SK-N-SH treated with all-trans-retinoic acid at 6 μM for 48 hours (cell line): ENCODE measurements around the gene DYTN.

Source experiments
- ATAC-seq: fragments of 200-7000 bp; cut with Tn5 transposase; 3 replicates; pipeline ENCODE4 v1.9.1; 2020; ENCODE audit warnings: mild to moderate bottlenecking, moderate library complexity
- ARNTL ChIP-seq: fragments of 450-650 bp; formaldehyde crosslinking; IDR thresholded peaks from 2 replicates; pipeline ENCODE4 v1.5.0; 2020; ENCODE audit warnings: low read depth, mild to moderate bottlenecking, moderate library complexity, borderline replicate concordance
- BACH2 ChIP-seq: fragments of 250-450 bp; sonication (Bioruptor Pico); IDR thresholded peaks from 2 replicates; pipeline ENCODE4 v1.9.0; 2021; ENCODE audit warnings: mild to moderate bottlenecking, borderline replicate concordance
- CSDC2 ChIP-seq: fragments of 250-450 bp; sonication (Bioruptor Pico); IDR thresholded peaks from 2 replicates; pipeline ENCODE4 v1.5.0; 2020; ENCODE audit warnings: mild to moderate bottlenecking, moderate library complexity
- ESRRG ChIP-seq: fragments of 250-450 bp; sonication (Bioruptor Pico); IDR thresholded peaks from 2 replicates; pipeline ENCODE4 v1.6.1; 2021; ENCODE audit warnings: mild to moderate bottlenecking
- ISL1 ChIP-seq: fragments of 250-450 bp; sonication (Bioruptor Pico); IDR thresholded peaks from 2 replicates; pipeline ENCODE4 v2.1.2; 2022; ENCODE audit warnings: mild to moderate bottlenecking, moderate library complexity
- OSR1 ChIP-seq: fragments of 250-450 bp; sonication (Bioruptor Pico); IDR thresholded peaks from 2 replicates; pipeline ENCODE4 v1.8.0; 2022; ENCODE audit warnings: moderate library complexity, mild to moderate bottlenecking, inconsistent platforms
- PPARA ChIP-seq: fragments of 250-450 bp; sonication (Bioruptor Pico); IDR thresholded peaks from 2 replicates; pipeline ENCODE4 v1.5.0; 2020; ENCODE audit warnings: mild to moderate bottlenecking, borderline replicate concordance
- RARB ChIP-seq: fragments of 250-450 bp; sonication (Bioruptor Pico); IDR thresholded peaks from 2 replicates; pipeline ENCODE4 v1.8.0; 2021; ENCODE audit warnings: mild to moderate bottlenecking, moderate library complexity
- SNAI2 ChIP-seq: fragments of 250-450 bp; sonication (Bioruptor Pico); IDR thresholded peaks from 2 replicates; pipeline ENCODE4 v1.5.0; 2020; ENCODE audit warnings: mild to moderate bottlenecking, moderate library complexity
- TCF4 ChIP-seq: fragments of 250-450 bp; sonication (Bioruptor Pico); IDR thresholded peaks from 2 replicates; pipeline ENCODE4 v1.8.0; 2021; ENCODE audit warnings: mild to moderate bottlenecking, moderate library complexity, borderline replicate concordance
- TOX ChIP-seq: fragments of 250-450 bp; sonication (Bioruptor Pico); IDR thresholded peaks from 2 replicates; pipeline ENCODE4 v1.8.0; 2021; ENCODE audit warnings: mild to moderate bottlenecking, moderate library complexity, borderline replicate concordance
- ZFP3 ChIP-seq: fragments of 250-450 bp; sonication (Bioruptor Pico); IDR thresholded peaks from 2 replicates; pipeline ENCODE4 v1.5.0; 2020; ENCODE audit warnings: mild to moderate bottlenecking, moderate library complexity
- ZFP30 ChIP-seq: fragments of 450-650 bp; formaldehyde crosslinking; IDR thresholded peaks from 2 replicates; pipeline ENCODE4 v1.5.0; 2022; ENCODE audit warnings: mild to moderate bottlenecking, moderate library complexity
- ZNF565 ChIP-seq: fragments of 450-650 bp; formaldehyde crosslinking; conservative IDR thresholded peaks from 2 replicates; pipeline ENCODE4 v1.5.0; 2020; ENCODE audit warnings: low read depth, mild to moderate bottlenecking, moderate library complexity
- ZNF8 ChIP-seq: fragments of 450-650 bp; formaldehyde crosslinking; IDR thresholded peaks from 2 replicates; pipeline ENCODE4 v1.5.0; 2020; ENCODE audit warnings: mild to moderate bottlenecking, moderate library complexity
- TF ChIP-seq, protein P1 (sequence below): fragments of 250-450 bp; sonication (Bioruptor Pico); IDR thresholded peaks from 2 replicates; pipeline ENCODE4 v1.5.0; 2020; ENCODE audit warnings: mild to moderate bottlenecking, moderate library complexity
- TF ChIP-seq, protein P2 (sequence below): fragments of 250-450 bp; sonication (Bioruptor Pico); IDR thresholded peaks from 2 replicates; pipeline ENCODE4 v1.8.0; 2021; ENCODE audit warnings: low read depth, mild to moderate bottlenecking, moderate library complexity, borderline replicate concordance
- TF ChIP-seq, protein P3 (sequence below): fragments of 250-450 bp; sonication (Bioruptor Pico); IDR thresholded peaks from 2 replicates; pipeline ENCODE4 v1.5.1; 2020; ENCODE audit warnings: low read depth, mild to moderate bottlenecking, moderate library complexity
- TF ChIP-seq, protein P4 (sequence below): fragments of 250-450 bp; sonication (Bioruptor Pico); IDR thresholded peaks from 2 replicates; pipeline ENCODE4 v1.8.0; 2020; ENCODE audit warnings: mild to moderate bottlenecking, moderate library complexity, borderline replicate concordance
- TF ChIP-seq, protein P5 (sequence below): fragments of 250-450 bp; sonication (Bioruptor Pico); IDR thresholded peaks from 2 replicates; pipeline ENCODE4 v1.5.1; 2021; ENCODE audit warnings: mild to moderate bottlenecking, moderate library complexity

Gene DYTN

DNA sequence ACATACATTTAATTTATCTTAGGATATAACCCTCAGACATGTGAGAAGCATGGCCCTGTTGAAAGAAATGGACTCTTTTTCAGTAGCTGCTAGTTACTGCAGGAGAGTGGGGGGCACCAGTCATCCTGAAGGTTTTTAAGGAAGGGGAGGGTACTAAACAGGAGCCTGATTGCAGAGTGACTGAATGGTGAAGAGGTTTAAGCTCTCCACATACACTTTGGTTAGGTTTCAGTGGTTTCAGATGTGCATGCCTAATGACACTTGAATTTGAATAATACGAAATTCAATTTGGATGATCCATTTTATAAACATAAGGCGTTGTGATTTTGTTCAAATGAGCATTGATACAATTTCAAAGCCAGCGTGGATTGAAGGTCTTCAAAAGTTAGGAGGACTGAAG, 86.9 kb downstream of the DYTN start:
- no peak for TF ChIP-seq SNAI2 (CRISPR knock-in tag)
- TF ChIP-seq, protein P1, sequence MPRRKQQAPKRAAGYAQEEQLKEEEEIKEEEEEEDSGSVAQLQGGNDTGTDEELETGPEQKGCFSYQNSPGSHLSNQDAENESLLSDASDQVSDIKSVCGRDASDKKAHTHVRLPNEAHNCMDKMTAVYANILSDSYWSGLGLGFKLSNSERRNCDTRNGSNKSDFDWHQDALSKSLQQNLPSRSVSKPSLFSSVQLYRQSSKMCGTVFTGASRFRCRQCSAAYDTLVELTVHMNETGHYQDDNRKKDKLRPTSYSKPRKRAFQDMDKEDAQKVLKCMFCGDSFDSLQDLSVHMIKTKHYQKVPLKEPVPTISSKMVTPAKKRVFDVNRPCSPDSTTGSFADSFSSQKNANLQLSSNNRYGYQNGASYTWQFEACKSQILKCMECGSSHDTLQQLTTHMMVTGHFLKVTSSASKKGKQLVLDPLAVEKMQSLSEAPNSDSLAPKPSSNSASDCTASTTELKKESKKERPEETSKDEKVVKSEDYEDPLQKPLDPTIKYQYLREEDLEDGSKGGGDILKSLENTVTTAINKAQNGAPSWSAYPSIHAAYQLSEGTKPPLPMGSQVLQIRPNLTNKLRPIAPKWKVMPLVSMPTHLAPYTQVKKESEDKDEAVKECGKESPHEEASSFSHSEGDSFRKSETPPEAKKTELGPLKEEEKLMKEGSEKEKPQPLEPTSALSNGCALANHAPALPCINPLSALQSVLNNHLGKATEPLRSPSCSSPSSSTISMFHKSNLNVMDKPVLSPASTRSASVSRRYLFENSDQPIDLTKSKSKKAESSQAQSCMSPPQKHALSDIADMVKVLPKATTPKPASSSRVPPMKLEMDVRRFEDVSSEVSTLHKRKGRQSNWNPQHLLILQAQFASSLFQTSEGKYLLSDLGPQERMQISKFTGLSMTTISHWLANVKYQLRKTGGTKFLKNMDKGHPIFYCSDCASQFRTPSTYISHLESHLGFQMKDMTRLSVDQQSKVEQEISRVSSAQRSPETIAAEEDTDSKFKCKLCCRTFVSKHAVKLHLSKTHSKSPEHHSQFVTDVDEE (CRISPR knock-in tag): no peak
- TF ChIP-seq, protein P2, sequence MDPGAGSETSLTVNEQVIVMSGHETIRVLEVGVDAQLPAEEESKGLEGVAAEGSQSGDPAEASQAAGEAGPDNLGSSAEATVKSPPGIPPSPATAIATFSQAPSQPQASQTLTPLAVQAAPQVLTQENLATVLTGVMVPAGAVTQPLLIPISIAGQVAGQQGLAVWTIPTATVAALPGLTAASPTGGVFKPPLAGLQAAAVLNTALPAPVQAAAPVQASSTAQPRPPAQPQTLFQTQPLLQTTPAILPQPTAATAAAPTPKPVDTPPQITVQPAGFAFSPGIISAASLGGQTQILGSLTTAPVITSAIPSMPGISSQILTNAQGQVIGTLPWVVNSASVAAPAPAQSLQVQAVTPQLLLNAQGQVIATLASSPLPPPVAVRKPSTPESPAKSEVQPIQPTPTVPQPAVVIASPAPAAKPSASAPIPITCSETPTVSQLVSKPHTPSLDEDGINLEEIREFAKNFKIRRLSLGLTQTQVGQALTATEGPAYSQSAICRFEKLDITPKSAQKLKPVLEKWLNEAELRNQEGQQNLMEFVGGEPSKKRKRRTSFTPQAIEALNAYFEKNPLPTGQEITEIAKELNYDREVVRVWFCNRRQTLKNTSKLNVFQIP (CRISPR knock-in tag): no peak
- TF ChIP-seq PPARA (CRISPR knock-in tag): no peak
- no peak for TF ChIP-seq TOX (CRISPR knock-in tag)
- TF ChIP-seq, protein P3, sequence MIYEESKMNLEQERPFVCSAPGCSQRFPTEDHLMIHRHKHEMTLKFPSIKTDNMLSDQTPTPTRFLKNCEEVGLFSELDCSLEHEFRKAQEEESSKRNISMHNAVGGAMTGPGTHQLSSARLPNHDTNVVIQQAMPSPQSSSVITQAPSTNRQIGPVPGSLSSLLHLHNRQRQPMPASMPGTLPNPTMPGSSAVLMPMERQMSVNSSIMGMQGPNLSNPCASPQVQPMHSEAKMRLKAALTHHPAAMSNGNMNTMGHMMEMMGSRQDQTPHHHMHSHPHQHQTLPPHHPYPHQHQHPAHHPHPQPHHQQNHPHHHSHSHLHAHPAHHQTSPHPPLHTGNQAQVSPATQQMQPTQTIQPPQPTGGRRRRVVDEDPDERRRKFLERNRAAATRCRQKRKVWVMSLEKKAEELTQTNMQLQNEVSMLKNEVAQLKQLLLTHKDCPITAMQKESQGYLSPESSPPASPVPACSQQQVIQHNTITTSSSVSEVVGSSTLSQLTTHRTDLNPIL (CRISPR knock-in tag): no peak
- TF ChIP-seq ZNF8: no peak
- no peak for TF ChIP-seq TCF4 (CRISPR knock-in tag)
- TF ChIP-seq, protein P4, sequence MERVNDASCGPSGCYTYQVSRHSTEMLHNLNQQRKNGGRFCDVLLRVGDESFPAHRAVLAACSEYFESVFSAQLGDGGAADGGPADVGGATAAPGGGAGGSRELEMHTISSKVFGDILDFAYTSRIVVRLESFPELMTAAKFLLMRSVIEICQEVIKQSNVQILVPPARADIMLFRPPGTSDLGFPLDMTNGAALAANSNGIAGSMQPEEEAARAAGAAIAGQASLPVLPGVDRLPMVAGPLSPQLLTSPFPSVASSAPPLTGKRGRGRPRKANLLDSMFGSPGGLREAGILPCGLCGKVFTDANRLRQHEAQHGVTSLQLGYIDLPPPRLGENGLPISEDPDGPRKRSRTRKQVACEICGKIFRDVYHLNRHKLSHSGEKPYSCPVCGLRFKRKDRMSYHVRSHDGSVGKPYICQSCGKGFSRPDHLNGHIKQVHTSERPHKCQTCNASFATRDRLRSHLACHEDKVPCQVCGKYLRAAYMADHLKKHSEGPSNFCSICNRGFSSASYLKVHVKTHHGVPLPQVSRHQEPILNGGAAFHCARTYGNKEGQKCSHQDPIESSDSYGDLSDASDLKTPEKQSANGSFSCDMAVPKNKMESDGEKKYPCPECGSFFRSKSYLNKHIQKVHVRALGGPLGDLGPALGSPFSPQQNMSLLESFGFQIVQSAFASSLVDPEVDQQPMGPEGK (CRISPR knock-in tag): no peak
- TF ChIP-seq OSR1 (CRISPR knock-in tag): no peak
- no peak for TF ChIP-seq ARNTL
- TF ChIP-seq ISL1: no peak
- TF ChIP-seq CSDC2 (CRISPR knock-in tag): no peak
- TF ChIP-seq, protein P5, sequence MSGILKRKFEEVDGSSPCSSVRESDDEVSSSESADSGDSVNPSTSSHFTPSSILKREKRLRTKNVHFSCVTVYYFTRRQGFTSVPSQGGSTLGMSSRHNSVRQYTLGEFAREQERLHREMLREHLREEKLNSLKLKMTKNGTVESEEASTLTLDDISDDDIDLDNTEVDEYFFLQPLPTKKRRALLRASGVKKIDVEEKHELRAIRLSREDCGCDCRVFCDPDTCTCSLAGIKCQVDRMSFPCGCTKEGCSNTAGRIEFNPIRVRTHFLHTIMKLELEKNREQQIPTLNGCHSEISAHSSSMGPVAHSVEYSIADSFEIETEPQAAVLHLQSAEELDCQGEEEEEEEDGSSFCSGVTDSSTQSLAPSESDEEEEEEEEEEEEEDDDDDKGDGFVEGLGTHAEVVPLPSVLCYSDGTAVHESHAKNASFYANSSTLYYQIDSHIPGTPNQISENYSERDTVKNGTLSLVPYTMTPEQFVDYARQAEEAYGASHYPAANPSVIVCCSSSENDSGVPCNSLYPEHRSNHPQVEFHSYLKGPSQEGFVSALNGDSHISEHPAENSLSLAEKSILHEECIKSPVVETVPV (CRISPR knock-in tag): no peak
- TF ChIP-seq ZFP3: no peak
- TF ChIP-seq ESRRG (CRISPR knock-in tag): no peak
- ATAC-seq: no peak

DNA sequence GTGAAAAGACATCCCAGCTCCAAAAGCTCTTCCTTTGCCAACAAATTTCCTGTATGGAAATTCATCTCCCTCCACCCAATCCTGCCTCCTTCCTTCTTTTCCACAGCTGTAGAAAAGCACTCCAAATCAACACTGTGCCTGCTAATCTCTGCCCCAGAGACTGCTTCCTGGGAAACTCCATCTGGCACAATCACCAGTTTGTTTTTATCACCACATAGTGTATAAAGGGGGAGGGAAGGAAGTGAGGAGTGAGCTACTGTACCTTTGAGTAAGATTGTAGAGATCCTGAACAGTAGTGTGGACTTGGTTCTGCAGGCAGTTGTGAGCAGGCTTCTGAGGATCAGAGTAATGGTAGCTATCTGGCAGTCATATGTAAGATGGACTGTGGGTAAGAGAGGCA, 90.6 kb downstream of the DYTN start:
- ATAC-seq: no peak

DNA sequence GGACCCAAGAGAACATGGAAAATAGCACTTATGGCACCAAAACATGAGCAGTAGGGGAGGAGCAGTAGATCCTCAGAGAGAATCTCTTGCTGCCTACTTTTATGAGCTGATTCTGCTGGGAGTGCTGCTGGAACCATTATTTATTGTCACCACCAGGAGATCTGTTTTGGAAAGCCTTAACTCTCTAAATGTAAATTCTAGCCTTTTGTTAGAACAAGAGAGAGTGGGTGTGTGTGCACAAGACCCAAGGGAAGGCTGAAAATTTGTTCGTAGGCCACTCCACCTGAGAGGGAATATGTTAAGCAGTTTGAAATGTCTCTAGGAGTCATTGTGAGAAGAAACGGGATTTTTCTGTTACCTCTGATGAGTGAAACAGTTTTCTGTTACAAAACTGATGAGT, 92.1 kb downstream of the DYTN start:
- no peak for ATAC-seq
- no peak for TF ChIP-seq TCF4 (CRISPR knock-in tag)
- no peak for TF ChIP-seq RARB (CRISPR knock-in tag)
- no peak for TF ChIP-seq ZNF565
- no peak for TF ChIP-seq OSR1 (CRISPR knock-in tag)
- TF ChIP-seq PPARA (CRISPR knock-in tag): no peak
- TF ChIP-seq SNAI2 (CRISPR knock-in tag): no peak
- TF ChIP-seq, protein P5 (CRISPR knock-in tag): no peak
- no peak for TF ChIP-seq ISL1
- TF ChIP-seq, protein P3 (CRISPR knock-in tag): no peak
- TF ChIP-seq ZNF8: no peak
- no peak for TF ChIP-seq CSDC2 (CRISPR knock-in tag)
- TF ChIP-seq ESRRG (CRISPR knock-in tag): no peak
- TF ChIP-seq, protein P4 (CRISPR knock-in tag): no peak
- no peak for TF ChIP-seq ZFP30 (CRISPR knock-in tag)
- no peak for TF ChIP-seq BACH2 (CRISPR knock-in tag)
- TF ChIP-seq, protein P2 (CRISPR knock-in tag): no peak

More for the DNA sequence above, 90.6 kb downstream of the DYTN start:
- TF ChIP-seq ESRRG (CRISPR knock-in tag) (no peak), TOX (CRISPR knock-in tag) (no peak), SNAI2 (CRISPR knock-in tag) (no peak), ARNTL (no peak), PPARA (CRISPR knock-in tag) (no peak)
- TF ChIP-seq, all 23 proteins: peak for 0
